ENCODE measurements around the gene WIPI1.
"Not testable (repeated sequence)": the region's sequence is repeated elsewhere in the genome, so short reads cannot be mapped to it uniquely, and the experiment has no call there.

Gene WIPI1

GRCh38 chr17:68381076-68381900 lies 76.0 kb downstream of the WIPI1 start:
- peak; percentile 25 to 48 for DNase-seq

- no peak for DNase-seq
These were observed 77.3 kb downstream of the WIPI1 start for GRCh38 chr17:68379692-68380677.

- DNase-seq: no peak
These were observed 78.2 kb downstream of the WIPI1 start for GRCh38 chr17:68379177-68379510.

- DNase-seq: no peak
These were observed 78.8 kb downstream of the WIPI1 start for GRCh38 chr17:68378268-68379176.

GRCh38 chr17:68377771-68378267 lies 79.5 kb downstream of the WIPI1 start:
- DNase-seq: no peak

- DNase-seq: not testable (repeated sequence)
These were observed 81.1 kb downstream of the WIPI1 start for GRCh38 chr17:68376178-68376577.

- no peak for DNase-seq
These were observed 81.7 kb downstream of the WIPI1 start for GRCh38 chr17:68375566-68375965.

Data from activated CD4-positive, alpha-beta T cell treated with anti-CD3 and anti-CD28 coated beads, Interleukin-2, amount 50 U/mL, for 48 hours (primary cell).